HepG2 (cell line): ENCODE results near the gene RRP36. TPM values are rescaled to one million over a fixed set of nuclear protein-coding genes. Genes with fewer than 3 reads are reported as not detected.
A peak's percentile ranks its signal among the peaks of the same experiment; 100 is the strongest.

ENCODE experiments used
- ATAC-seq: fragments of 200-7000 bp; cut with Tn5 transposase; 3 replicates; pipeline ENCODE4 v1.9.1; 2020; ENCODE audit warnings: mild to moderate bottlenecking, moderate library complexity
- BruUV-seq: library from RNA; stranded (reverse); fragments of 400-500 nt; replicated peaks from 2 replicates; lab custom pipeline; 2021; lab: Mats Ljungman, UMichigan
- CTCF ChIA-PET: fragments of 300-600 bp; formaldehyde crosslinking; extraction: SDS; loops from one replicate; lab custom pipeline; 2021; ENCODE audit warnings: low total read pairs, inconsistent platforms, low intra/inter-chr PET ratio; lab: Yijun Ruan, JAX
- POLR2A ChIA-PET: fragments of 350-600 bp; sonication (Branson Sonifier 250); formaldehyde crosslinking; loops from one replicate; lab custom pipeline; 2020; ENCODE audit warnings: antibody characterized with exemption, inconsistent platforms; lab: Yijun Ruan, JAX
- DNase-seq: peaks from one replicate; pipeline ENCODE4 v3.0.0-alpha.2; 2015; ENCODE audit warnings: low spot score
- FAIRE-seq: peaks from 3 replicates; lab custom pipeline; 2011; peaks lifted over from hg19 to GRCh38; lab: Jason Lieb, UNC
- H2AFZ ChIP-seq: one replicate; pipeline ENCODE4 v1.6.1; 2011; ENCODE audit warnings: low read length, inconsistent platforms
- H3K27ac ChIP-seq: fragments of 300-600 bp; 3 replicates; pipeline ENCODE4 v1.8.0; 2011; ENCODE audit warnings: mixed run types, mild to moderate bottlenecking, mixed read lengths, low read length, inconsistent platforms; ENCODE audit not compliant: insufficient read depth; ENCODE audit errors: extremely low read length
- H3K27me3 ChIP-seq, 2 experiments: fragments of 200-600 bp in 1 of 2; 2 replicates in 1 of 2; 3 replicates in 1 of 2; pipeline versions ENCODE4 v1.6.0 to v1.8.0; 2011; ENCODE audit warnings: low read length in 2 of 2, mild to moderate bottlenecking in 2 of 2, moderate library complexity in 2 of 2, inconsistent platforms in 1 of 2; ENCODE audit not compliant: insufficient read depth in 2 of 2, control insufficient read depth in 1 of 2
- H3K36me3 ChIP-seq, 2 experiments: fragments of 200-600 bp in 1 of 2; replicated peaks in 1 of 2; 2 replicates in 1 of 2; 3 replicates in 1 of 2; pipeline versions ENCODE4 v1.5.1 to v1.8.0; 2011; ENCODE audit warnings: low read length in 2 of 2, inconsistent platforms in 1 of 2; ENCODE audit not compliant: insufficient read depth in 2 of 2, control insufficient read depth in 1 of 2
- H3K4me1 ChIP-seq: 2 replicates; pipeline ENCODE4 v1.5.1; 2012; ENCODE audit warnings: low read length, inconsistent platforms; ENCODE audit not compliant: insufficient read depth
- H3K4me2 ChIP-seq: 2 replicates; pipeline ENCODE4 v1.6.0; 2011; ENCODE audit warnings: low read depth, low read length, inconsistent platforms
- H3K4me3 ChIP-seq, 3 experiments: fragments of 200-600 bp in 1 of 3; sonication (generic), shearing (Covaris generic) in 1 of 3; replicated peaks in 1 of 3; 2 replicates each; pipeline ENCODE4 v1.5.1; 2011 to 2016; ENCODE audit warnings: low read length in 3 of 3, inconsistent platforms in 2 of 3, low read depth in 2 of 3, mild to moderate bottlenecking in 2 of 3, control low read depth in 1 of 3, mixed read lengths in 1 of 3; ENCODE audit not compliant: insufficient read depth in 1 of 3
- H3K79me2 ChIP-seq: one replicate; pipeline ENCODE4 v1.6.1; 2011; ENCODE audit warnings: low read length, inconsistent platforms; ENCODE audit not compliant: insufficient read depth
- H3K9ac ChIP-seq: 2 replicates; pipeline ENCODE4 v1.6.0; 2011; ENCODE audit warnings: mild to moderate bottlenecking, low read depth, low read length, inconsistent platforms; ENCODE audit not compliant: insufficient read depth
- H3K9me3 ChIP-seq: 2 replicates; pipeline ENCODE4 v1.5.1; 2012; ENCODE audit warnings: mild to moderate bottlenecking, low read length
- H4K20me1 ChIP-seq: 2 replicates; pipeline ENCODE4 v1.6.0; 2011; ENCODE audit warnings: inconsistent platforms, mild to moderate bottlenecking, low read length, moderate library complexity; ENCODE audit not compliant: insufficient read depth
- AHDC1 ChIP-seq: sonication (generic); formaldehyde crosslinking; IDR thresholded peaks from 2 replicates; pipeline ENCODE4 v1.5.1; 2020; ENCODE audit warnings: mild to moderate bottlenecking, missing genetic modification reagents, borderline replicate concordance
- FOXA1 ChIP-seq, 2 experiments: fragments of 450-650 bp in 1 of 2; sonication (generic) in 1 of 2; formaldehyde crosslinking in 1 of 2; IDR thresholded peaks; 2 replicates each; pipeline versions ENCODE4 v1.4.0 to v1.6.1; 2016 to 2020; ENCODE audit warnings: missing genetic modification reagents in 1 of 2
- MYC ChIP-seq: sonication (generic); formaldehyde crosslinking; IDR thresholded peaks from 2 replicates; pipeline ENCODE4 v1.9.0; 2021; ENCODE audit warnings: missing genetic modification reagents, borderline replicate concordance
- NKX3-1 ChIP-seq: sonication (generic); formaldehyde crosslinking; IDR thresholded peaks from 2 replicates; pipeline ENCODE4 v1.5.0; 2020; ENCODE audit warnings: missing genetic modification reagents
- TOPORS ChIP-seq: sonication (generic); formaldehyde crosslinking; IDR thresholded peaks from 2 replicates; pipeline ENCODE4 v1.8.0; 2023; ENCODE audit warnings: mild to moderate bottlenecking, missing genetic modification reagents
- ZBTB4 ChIP-seq: sonication (generic); formaldehyde crosslinking; IDR thresholded peaks from 2 replicates; pipeline ENCODE4 v1.4.0; 2020; ENCODE audit warnings: missing genetic modification reagents, mild to moderate bottlenecking, borderline replicate concordance
- ZFX ChIP-seq: sonication (generic); formaldehyde crosslinking; IDR thresholded peaks from 2 replicates; pipeline ENCODE4 v1.4.0; 2020; ENCODE audit warnings: mild to moderate bottlenecking, low read depth, missing genetic modification reagents, moderate library complexity
- ZNF235 ChIP-seq: sonication (generic); formaldehyde crosslinking; IDR thresholded peaks from 2 replicates; pipeline ENCODE4 v1.8.1; 2023; ENCODE audit warnings: mild to moderate bottlenecking, missing genetic modification reagents, borderline replicate concordance
- ZNF333 ChIP-seq: sonication (generic); formaldehyde crosslinking; IDR thresholded peaks from 2 replicates; pipeline ENCODE4 v1.4.0; 2020; ENCODE audit warnings: mild to moderate bottlenecking, missing genetic modification reagents, borderline replicate concordance
- ZNF572 ChIP-seq: sonication (generic); formaldehyde crosslinking; IDR thresholded peaks from 2 replicates; pipeline ENCODE4 v1.5.1; 2020; ENCODE audit warnings: mild to moderate bottlenecking, missing genetic modification reagents
- ZNF614 ChIP-seq: IDR thresholded peaks from 2 replicates; pipeline ENCODE4 v1.6.1; 2018; ENCODE audit warnings: missing biosample characterization, missing genetic modification reagents, inconsistent platforms, borderline replicate concordance
- ZNF850 ChIP-seq: sonication (generic); formaldehyde crosslinking; conservative IDR thresholded peaks from 2 replicates; pipeline ENCODE4 v1.9.0; 2021; ENCODE audit warnings: mild to moderate bottlenecking, missing genetic modification reagents
- WGBS: methylation state at CpG from one replicate; pipeline ENCODE4 v1.1.6; 2017; ENCODE audit warnings: low lambda C conversion rate; 5-methylcytosine and 5-hydroxymethylcytosine counted together
- in situ Hi-C: cut with HindIII; loops from 2 replicates; pipeline ENCODE4 v1.10.0; 2017; ENCODE audit warnings: low pct_unique_long_range_greater_than_20kb; ENCODE audit not compliant: extremely low pct_ligation_motif_present
- intact Hi-C: fragments of 100-400 bp; cut with micrococcal nuclease; formaldehyde crosslinking; loops from one replicate; pipeline ENCODE4 v1.10.0; 2022; ENCODE audit not compliant: unreplicated experiment
- polyA plus RNA-seq, 8 experiments: library from polyadenylated mRNA; depleted of rRNA in 3 of 8; stranded (reverse) in 7 of 8; unstranded in 1 of 8; fragments of >200 nt; fragmentation: Illumina TruSeq in 4 of 8; extraction: Trizol in 4 of 8; gene quantifications; 2 replicates each; pipeline versions ENCODE4 v1.2.1 to v1.2.3, GENCODE V29; 2011 to 2016; ENCODE audit warnings: low read depth in 4 of 8, missing spikeins in 1 of 8, mixed read lengths in 1 of 8; ENCODE audit not compliant: insufficient read depth in 1 of 8
- total RNA-seq, 5 experiments: library from RNA; depleted of rRNA; stranded (reverse); fragments of >200 nt; fragmentation: Illumina TruSeq; extraction: Trizol; gene quantifications; 2 replicates each; pipeline ENCODE4 v1.2.3, GENCODE V29; 2016; ENCODE audit warnings: low read depth in 1 of 5

Gene RRP36
- total and polyA plus RNA-seq, 2 of the 13 experiments (the other 11 are each of a cell fraction or from before 2014, with no cell fraction given), result 29.5 to 144 TPM

- Histone ChIP-seq H3K27ac (peak overlapping the region; percentile 84), H3K9ac (peak overlapping the region; percentile 98), H3K79me2 (peaks cover 31% of the 10 kb centered on the region), H3K9me3 (no peaks in the 10 kb centered on the region), H2AFZ (no peak overlapping the region), H3K4me3 (peak overlapping the region; percentile 75 to 96 (median 94); a peak in 5 of 6 replicates), H3K4me1 (peaks cover 37% of the 10 kb centered on the region), H3K4me2 (peak overlapping the region; percentile 91), H4K20me1 (no peaks in the 10 kb centered on the region), H3K36me3 (peaks cover 17 to 48% of the 10 kb centered on the region in 2 experiments), H3K27me3 (no peaks in the 10 kb centered on the region)
- WGBS, result 96% methylated on average over 19 of the region's 19 CpGs
- CTCF ChIA-PET, result no interaction called here
- DNase-seq (no peak), ATAC-seq (no peak), FAIRE-seq (no peak)
- in situ Hi-C loops (no loop called here), intact Hi-C loops (loop anchor here (5.0 kb wide), 1 partner anchor 40 kb away; the partner anchor contains the start of genes KLHDC3 and MEA1)
- POLR2A ChIA-PET, result interaction anchor here (0.9 to 3.4 kb wide), 3 partner anchors 38 to 123 kb away, joined by 3 to 45 read pairs (median 16); partner anchors contain the start of genes CNPY3, KLHDC3 and MEA1
- TSS peak; percentile 42 for BruUV-seq
- TF ChIP-seq FOXA1 (IDR thresholded peaks at IDR 0.05) (0 out of 2 replicates have a peak, but pooled peaks have one; percentile 8), FOXA1 (CRISPR knock-in tag; IDR thresholded peaks at IDR 0.05) (no peak), NKX3-1 (CRISPR knock-in tag) (no peak), ZBTB4 (peak; percentile 86; the same call in 1 of the 2 replicates), MYC (CRISPR knock-in tag) (no peak; the same call in 1 of the 2 replicates), TOPORS (CRISPR knock-in tag) (0 out of 2 replicates have a peak, but pooled peaks have one; percentile 40), ZNF333 (CRISPR knock-in tag) (peak; percentile 51; the same call in 1 of the 2 replicates), ZNF614 (CRISPR knock-in tag) (0 out of 2 replicates have a peak, but pooled peaks have one; percentile 13), ZNF572 (CRISPR knock-in tag) (0 out of 2 replicates have a peak, but pooled peaks have one; percentile 36), ZNF850 (CRISPR knock-in tag) (0 out of 2 replicates have a peak, but pooled peaks have one; percentile 1), ZNF235 (CRISPR knock-in tag) (0 out of 2 replicates have a peak, but pooled peaks have one; percentile 4), AHDC1 (CRISPR knock-in tag) (0 out of 2 replicates have a peak, but pooled peaks have one; percentile 9), ZFX (CRISPR knock-in tag) (no peak)
Observed at GRCh38 chr6:43052225-43052841, 30.9 kb downstream of the RRP36 start.
